ENCODE data around the gene SYCP1. TPM values are rescaled to one million over a fixed set of nuclear protein-coding genes. Genes with fewer than 3 reads are reported as not detected.

Gene SYCP1
- not detected in 2 replicates for total RNA-seq (2014; rRNA removed; shearing (Covaris generic))

GRCh38 chr1:114854693-114855320 lies at the start of gene SYCP1:
TSS of gene SYCP1 (plus strand) at chr1:114854863. CDS start at chr1:114855465, 602 bp downstream.

DNA sequence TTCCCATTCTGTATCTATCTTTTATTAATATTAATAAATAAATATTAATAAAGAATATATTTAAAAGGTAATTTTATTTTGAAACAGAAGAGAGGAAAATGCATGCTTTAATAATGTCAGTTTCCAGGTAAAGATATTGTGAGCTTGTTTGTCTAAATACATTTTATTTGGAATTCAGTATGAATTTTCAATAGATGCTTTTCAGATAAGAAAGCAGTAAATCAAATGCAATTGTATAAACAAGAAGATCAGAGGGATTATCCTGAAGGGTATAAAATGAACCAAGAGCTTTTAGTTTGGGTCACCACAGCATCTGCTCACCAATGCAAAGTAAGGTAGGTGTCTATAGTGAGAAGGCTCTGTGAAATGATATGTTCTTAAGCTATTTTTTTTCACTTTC lies 174.9 kb downstream of the SYCP1 start, which contains the start of gene TSHB:
Gene TSHB (plus strand): TSS at position 301 of the 400 bp plus-strand sequence. CDS start 3,537 bp downstream, outside the sequence.

Other genes with a start within 250 kb of the SYCP1 start
- 0.93 and 0.98 TPM in 2 replicates for gene DENND2C, start 184.8 kb upstream of the SYCP1 start, total RNA-seq (2014; rRNA removed; shearing (Covaris generic))
- gene AMPD1, start 159.3 kb upstream of the SYCP1 start, total RNA-seq (2014; rRNA removed; shearing (Covaris generic)): not detected in 2 replicates
- 29.6 and 30.4 TPM in 2 replicates for gene NRAS, start 138.1 kb upstream of the SYCP1 start, total RNA-seq (2014; rRNA removed; shearing (Covaris generic))
- 403 and 467 TPM in 2 replicates for gene CSDE1, start 96.9 kb upstream of the SYCP1 start, total RNA-seq (2014; rRNA removed; shearing (Covaris generic))
- gene SIKE1, start 74.2 kb upstream of the SYCP1 start, total RNA-seq (2014; rRNA removed; shearing (Covaris generic)): 157 and 160 TPM in 2 replicates
- not detected in 2 replicates for gene TSHB, start 175.0 kb downstream of the SYCP1 start, total RNA-seq (2014; rRNA removed; shearing (Covaris generic))
- gene TSPAN2, start 234.6 kb downstream of the SYCP1 start, total RNA-seq (2014; rRNA removed; shearing (Covaris generic)): 0.15 and 0.42 TPM in 2 replicates